GM12891 (cell line): ENCODE measurements around the gene CAMTA1.

ENCODE experiments used
- DNase-seq: peaks from one replicate; pipeline ENCODE4 v3.0.0; 2011; ENCODE audit warnings: low spot score; ENCODE audit not compliant: insufficient read length
- FAIRE-seq: peaks from 2 replicates; lab custom pipeline; 2011; peaks lifted over from hg19 to GRCh38; lab: Jason Lieb, UNC
- PAX5 ChIP-seq: IDR thresholded peaks from 2 replicates; pipeline ENCODE4 v1.6.1; 2011; ENCODE audit warnings: low read length, moderate library complexity, mild to moderate bottlenecking; ENCODE audit not compliant: insufficient read depth, severe bottlenecking
- POLR2A ChIP-seq: IDR thresholded peaks from 2 replicates; pipeline ENCODE4 v1.6.1; 2011; ENCODE audit warnings: low read depth, low read length, control low read depth
- POLR2AphosphoS5 ChIP-seq: IDR thresholded peaks from 2 replicates; pipeline ENCODE4 v1.6.1; 2011; ENCODE audit warnings: low read depth, low read length, control low read depth
- POU2F2 ChIP-seq: IDR thresholded peaks from 2 replicates; pipeline ENCODE4 v1.6.1; 2011; ENCODE audit warnings: low read depth, mild to moderate bottlenecking, control low read depth, low read length, moderate library complexity
- SPI1 ChIP-seq: IDR thresholded peaks from 2 replicates; pipeline ENCODE4 v1.6.1; 2011; ENCODE audit warnings: low read depth, low read length, control low read depth
- TAF1 ChIP-seq: IDR thresholded peaks from 2 replicates; pipeline ENCODE4 v1.6.1; 2011; ENCODE audit warnings: low read depth, low read length, control low read depth

The CAMTA1 gene

DNA sequence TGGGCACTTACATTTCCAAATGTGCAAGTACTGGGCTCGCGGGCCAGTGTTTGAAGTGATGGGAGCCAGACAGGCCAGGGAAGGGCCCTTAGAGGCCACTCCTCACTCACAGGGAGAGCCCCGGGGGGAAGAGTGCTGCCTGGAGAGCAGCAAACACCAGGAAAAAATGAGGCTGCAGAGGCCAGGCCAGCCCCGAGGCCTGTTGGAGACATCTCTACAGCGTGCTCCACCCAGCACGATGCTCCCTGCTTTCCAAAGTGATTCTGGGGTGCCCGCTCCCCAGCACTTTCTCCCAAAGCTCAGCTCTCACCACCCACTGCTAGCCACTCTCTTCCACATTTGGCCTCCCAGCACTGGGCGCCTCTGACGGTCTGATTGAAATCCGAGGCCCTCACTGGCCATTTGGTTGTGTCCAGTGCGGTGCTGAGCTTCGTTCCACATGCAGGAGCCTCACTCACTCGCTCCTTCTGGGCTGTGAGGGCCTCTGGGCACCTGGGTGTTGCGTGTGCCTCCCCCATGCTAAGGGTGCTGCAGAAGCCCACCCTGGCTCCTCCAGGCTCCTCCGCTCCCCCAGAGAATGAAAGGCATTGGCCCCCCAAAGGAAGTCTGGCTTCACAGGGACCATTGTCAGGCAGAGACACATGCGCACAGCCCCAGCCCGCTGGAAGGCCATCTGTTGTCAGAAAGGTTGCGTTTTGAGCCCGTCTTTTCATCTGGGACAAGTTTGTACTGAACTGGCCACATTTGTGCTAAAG lies 600.4 kb downstream of the CAMTA1 start:
- no peak for FAIRE-seq
- no peak for TF ChIP-seq POU2F2
- TF ChIP-seq POLR2A, result no peak
- no peak for TF ChIP-seq PAX5
- no peak for TF ChIP-seq SPI1
- TF ChIP-seq POLR2AphosphoS5, result no peak
- TF ChIP-seq TAF1, result no peak
- no peak for DNase-seq

DNA sequence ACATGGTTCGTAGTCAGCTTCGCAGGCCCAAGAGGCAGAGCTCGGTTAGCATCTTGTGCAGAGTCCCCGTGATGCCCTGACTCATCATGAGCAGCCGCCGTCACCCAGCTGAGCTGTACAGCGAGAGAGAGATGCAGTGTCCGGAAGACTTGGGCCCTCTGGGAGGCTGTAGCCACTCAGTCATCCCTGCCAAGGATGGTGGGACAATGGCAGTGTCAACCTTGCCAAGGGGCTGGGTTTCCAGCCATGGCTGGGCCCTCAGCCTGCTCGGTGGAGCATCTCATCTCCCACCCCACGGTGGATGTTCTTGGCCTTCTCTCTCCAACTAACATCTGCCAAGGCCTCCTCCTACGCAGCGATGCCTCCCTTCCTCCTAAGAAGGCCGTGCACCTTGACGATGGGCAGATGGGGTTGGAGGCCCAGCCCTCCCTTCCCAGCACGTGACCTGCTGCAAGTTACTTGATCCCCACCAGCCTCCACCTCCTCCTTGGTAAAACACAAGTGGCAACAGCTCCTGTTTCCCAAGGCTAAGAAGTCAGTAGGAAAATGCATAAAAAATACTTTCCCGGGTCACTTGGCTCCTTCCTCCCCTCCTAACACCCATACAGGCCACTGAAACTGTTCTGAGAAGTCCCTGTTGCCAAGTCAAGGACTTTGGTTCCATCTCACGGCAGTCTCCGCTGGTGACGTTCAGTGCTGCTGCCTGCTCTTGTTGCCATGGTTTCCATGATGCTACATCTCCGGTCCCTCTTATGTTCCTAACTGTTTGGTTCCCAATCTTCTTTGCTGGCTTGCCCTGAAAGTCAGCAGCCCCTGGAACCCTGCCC lies 601.2 kb downstream of the CAMTA1 start:
- DNase-seq, result no peak
- no peak for FAIRE-seq
- TF ChIP-seq TAF1 (no peak), SPI1 (no peak), PAX5 (no peak), POLR2A (no peak), POLR2AphosphoS5 (no peak), POU2F2 (no peak)

DNA sequence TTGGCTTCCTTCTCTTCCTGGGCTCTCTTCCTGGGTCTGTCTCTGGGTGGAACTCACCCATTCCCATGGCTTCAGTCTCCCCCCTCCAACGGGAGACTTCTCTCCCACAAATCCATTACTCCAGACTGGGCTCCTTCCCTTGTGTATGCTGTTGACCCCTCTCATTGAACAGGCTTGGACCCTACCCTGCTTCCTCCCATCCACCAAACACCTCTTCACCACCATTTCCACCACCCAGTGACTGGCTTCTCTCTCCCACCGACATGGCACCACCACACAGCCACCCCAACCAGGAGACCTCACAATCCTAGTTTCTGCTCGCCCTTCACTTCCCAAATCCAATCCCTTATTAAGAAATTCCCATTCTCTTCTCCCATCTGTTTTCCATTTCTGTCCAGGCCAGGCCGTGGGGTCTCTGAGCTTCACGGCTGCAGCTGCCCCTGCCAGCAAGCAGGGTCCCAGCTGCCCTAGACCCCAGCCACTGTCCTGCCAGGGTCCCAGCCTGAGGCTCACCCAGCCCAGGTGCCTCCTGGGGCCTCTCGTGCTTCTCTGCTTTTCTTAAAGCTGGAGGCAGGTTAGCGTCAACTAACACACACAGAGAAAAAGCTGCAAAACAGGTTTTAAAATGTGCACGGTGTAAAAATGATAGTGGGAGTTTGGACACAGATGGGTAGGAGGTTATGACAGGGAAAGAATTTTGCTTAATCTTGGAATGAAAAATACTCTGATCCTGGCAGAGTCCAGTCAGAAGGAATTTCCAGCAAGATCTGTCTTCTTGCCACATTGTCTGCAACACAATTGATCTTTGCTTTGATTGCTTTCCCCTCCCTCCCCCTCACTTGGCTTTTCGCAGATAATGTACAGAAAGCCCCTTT lies 602.0 kb downstream of the CAMTA1 start:
- FAIRE-seq (no peak), DNase-seq (no peak)
- TF ChIP-seq SPI1 (no peak), POU2F2 (no peak), PAX5 (no peak), TAF1 (no peak), POLR2AphosphoS5 (no peak), POLR2A (no peak)

DNA sequence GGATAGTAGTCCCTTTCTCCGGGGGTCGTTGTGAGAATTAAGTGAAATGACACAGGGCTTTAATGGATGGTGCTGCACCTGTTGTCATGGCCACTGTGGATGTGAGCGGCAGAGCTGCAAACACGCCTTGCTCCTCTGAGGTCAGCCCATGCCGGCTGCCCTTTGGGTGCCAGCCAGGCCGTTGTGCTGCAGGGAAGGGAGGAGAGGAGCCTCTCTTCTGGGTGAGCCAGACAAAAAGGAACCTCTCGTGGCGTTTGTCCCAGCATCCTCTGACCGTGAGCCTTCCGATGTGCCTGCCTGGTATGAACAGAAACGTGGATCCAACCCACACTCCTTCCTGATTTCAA lies 602.9 kb downstream of the CAMTA1 start:
- no peak for TF ChIP-seq POU2F2
- no peak for TF ChIP-seq POLR2A
- no peak for TF ChIP-seq TAF1
- no peak for TF ChIP-seq POLR2AphosphoS5
- no peak for TF ChIP-seq PAX5
- TF ChIP-seq SPI1, result no peak
- DNase-seq (no peak), FAIRE-seq (no peak)

DNA sequence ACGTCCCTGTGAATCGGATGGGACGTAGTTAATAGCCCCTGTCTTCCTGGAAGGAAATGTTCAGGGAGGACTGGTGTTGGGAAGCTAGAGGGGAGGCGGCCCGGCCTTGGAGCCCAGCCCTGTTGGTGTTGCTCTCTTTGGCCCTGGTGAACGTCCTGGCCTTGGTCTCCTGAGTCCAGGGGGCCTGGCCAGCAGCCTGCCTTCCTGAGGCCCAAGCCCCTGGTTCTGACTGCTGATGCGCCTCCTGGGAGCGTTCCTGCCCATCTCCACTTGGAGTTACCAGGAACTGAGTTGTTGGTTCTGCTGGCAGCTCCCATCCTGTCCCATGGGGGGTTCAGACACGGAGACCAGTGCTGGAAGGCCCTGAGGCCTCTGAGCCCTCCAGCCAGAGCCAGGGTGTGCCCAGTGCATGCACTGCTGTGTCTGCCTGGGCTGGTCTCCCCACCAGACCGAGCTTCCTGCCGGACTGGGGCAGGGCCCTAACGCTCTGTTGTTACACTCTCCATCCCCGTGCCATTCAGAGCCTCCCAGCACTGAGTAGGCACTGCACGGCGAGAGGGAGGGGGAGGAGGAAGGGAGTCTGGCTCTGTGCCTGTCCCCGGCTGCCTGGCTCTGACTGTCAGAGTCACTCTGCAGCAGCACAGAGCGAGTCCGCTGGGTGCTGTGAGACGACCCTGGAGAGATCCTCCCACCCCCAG lies 603.4 kb downstream of the CAMTA1 start:
- no peak for TF ChIP-seq POLR2AphosphoS5
- TF ChIP-seq SPI1, result no peak
- TF ChIP-seq POU2F2, result no peak
- TF ChIP-seq POLR2A, result no peak
- TF ChIP-seq TAF1, result no peak
- no peak for TF ChIP-seq PAX5
- DNase-seq (no peak), FAIRE-seq (no peak)

DNA sequence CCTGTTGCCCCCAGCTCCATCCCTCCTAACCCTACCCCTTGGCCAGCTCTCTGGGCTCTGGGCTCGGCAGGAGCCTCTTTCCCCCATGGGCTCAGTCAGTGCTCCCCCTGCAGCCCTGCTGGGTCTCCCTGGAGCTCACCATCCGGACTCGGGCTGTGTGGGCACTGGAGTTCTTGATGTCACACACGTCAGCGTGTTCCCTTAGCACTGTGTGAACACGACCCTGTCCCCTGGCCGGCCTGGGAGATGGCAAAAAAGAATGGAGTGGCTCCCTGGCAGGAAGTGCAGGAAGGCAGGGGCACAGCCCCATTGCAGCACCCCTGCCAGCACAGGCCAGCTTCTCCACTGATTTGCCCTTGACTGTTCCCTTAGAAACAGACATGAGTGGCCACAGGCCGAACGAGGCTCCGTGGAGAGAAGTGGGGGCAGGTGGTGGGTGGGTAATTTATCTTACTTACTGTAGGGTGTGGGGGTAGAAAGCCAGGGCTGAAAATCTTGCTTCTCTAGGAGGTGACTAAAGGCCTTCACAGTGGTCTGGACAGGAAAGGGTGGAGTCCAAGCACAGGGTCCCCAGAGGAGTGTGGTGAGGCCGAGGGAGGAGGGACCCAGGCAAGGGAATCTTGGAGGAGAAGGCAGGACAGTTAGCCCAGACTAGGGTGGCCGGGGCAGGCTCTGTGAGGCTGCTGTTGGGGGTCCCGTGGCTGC lies 604.1 kb downstream of the CAMTA1 start:
- no peak for DNase-seq

DNA sequence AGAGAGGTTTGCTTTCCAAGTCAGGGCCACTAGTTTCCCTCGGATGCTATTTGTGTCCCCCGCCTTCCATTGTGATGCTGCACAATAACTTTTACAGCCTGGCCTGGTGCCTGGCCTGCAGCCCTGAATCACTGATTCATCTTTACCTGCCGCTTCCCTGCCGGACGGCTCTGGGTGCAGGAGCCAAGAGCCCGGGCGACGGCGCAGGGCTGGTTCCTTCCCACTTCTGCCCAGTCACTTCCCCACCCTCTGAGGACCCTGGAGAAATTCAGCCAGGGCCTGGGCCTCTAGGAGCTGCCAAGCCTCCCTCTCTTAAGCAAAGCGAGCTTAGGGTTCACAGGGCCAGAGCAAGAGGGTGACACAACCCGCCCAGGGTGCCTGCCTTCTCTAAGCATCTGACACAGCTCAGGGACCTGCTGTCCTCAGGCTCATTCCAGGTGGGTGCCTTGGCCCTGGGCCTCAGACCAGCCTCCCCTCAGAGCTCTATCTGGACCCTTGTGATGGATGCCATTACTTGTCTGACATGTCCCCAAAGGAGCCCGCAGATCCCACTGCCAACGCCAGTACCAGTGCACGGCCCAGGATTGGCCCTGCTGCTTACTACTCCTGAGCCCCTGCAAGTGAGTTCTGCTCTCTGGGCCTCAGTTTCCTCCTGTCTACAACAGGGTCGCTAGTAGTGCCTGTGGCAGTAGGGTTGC lies 604.8 kb downstream of the CAMTA1 start:
- FAIRE-seq (no peak), DNase-seq (no peak)
- TF ChIP-seq PAX5, result no peak
- TF ChIP-seq POLR2A, result no peak
- TF ChIP-seq POU2F2, result no peak
- no peak for TF ChIP-seq TAF1
- no peak for TF ChIP-seq POLR2AphosphoS5
- TF ChIP-seq SPI1, result no peak

More for the DNA sequence above, 604.1 kb downstream of the CAMTA1 start:
- TF ChIP-seq POU2F2 (no peak), PAX5 (no peak), SPI1 (no peak), TAF1 (no peak), POLR2AphosphoS5 (no peak), POLR2A (no peak)
- FAIRE-seq, result no peak

DNA sequence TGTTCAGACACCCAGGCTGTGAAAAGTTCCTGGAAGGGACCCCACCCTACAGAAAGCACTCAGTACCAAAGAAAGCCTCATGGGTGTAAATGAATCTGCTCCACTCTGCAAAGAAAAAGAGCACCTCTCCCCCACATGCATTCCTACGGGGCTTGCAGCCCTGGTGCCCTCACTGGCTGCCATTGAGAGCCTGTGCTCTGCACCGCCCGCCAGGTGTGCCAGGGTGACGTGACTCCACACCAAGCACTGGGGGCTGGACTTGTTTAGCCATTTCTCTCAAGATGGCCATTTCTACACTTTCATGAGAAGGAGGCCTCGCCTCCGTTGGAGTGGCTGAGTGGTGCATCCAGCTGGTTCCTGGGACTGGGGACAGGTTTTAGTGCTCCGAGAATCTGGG lies 605.3 kb downstream of the CAMTA1 start:
- DNase-seq, result no peak
- FAIRE-seq, result no peak
- no peak for TF ChIP-seq SPI1
- TF ChIP-seq POLR2AphosphoS5, result no peak
- no peak for TF ChIP-seq POU2F2
- no peak for TF ChIP-seq PAX5
- TF ChIP-seq POLR2A, result no peak
- no peak for TF ChIP-seq TAF1
